Measurements from ENCODE around the gene ARMC7. TPM values are rescaled to one million over a fixed set of nuclear protein-coding genes. Genes with fewer than 3 reads are reported as not detected.

ARMC7 gene
- total and polyA plus RNA-seq, 11 donors, result 3.9 to 7.9 (median 5.2) TPM

GRCh38 chr17:75090871-75091854, 18.6 kb upstream of the ARMC7 start:
- no peak overlapping the region for H3K4me3 ChIP-seq
- DNase-seq, result peak in 2 of 5 donors; percentile 38 to 61
- TF ChIP-seq POLR2A (IDR thresholded peaks at IDR 0.05) (no peak), CTCF (IDR thresholded peaks at IDR 0.05) (no peak)
- peak overlapping the region in 10 of 12 donors; percentile 21 to 70 (median 50) for H3K27ac ChIP-seq
- intact Hi-C loops (cut with DNase I), result no loop called here
- no peaks in the 10 kb centered on the region for H3K36me3 ChIP-seq
- 45 to 54% (median 48%) methylated on average over 15 to 19 of the region's 19 CpGs for WGBS, 4 donors
- H3K4me1 ChIP-seq, result peaks cover 0 to 53% (median 38%) of the 10 kb centered on the region in 12 donors
- no peaks in the 10 kb centered on the region for H3K27me3 ChIP-seq
- H3K9me3 ChIP-seq, result no peaks in the 10 kb centered on the region
- ATAC-seq, result peak in 1 of 4 donors; percentile 1

GRCh38 chr17:75091855-75092327, 17.9 kb upstream of the ARMC7 start:
- H3K4me3 ChIP-seq, result no peak overlapping the region
- peaks cover 0 to 54% (median 39%) of the 10 kb centered on the region in 12 donors for H3K4me1 ChIP-seq
- H3K9me3 ChIP-seq, result no peaks in the 10 kb centered on the region
- peak overlapping the region in 3 of 12 donors; percentile 35 to 70 (median 57) for H3K27ac ChIP-seq
- DNase-seq, result no peak
- no peak for TF ChIP-seq CTCF (IDR thresholded peaks at IDR 0.05)
- no peak for TF ChIP-seq POLR2A (IDR thresholded peaks at IDR 0.05)
- 81 to 93% (median 89%) methylated on average over 10 of the region's 10 CpGs for WGBS, 4 donors
- no peaks in the 10 kb centered on the region for H3K36me3 ChIP-seq
- no peak for ATAC-seq
- intact Hi-C loops (cut with DNase I), result no loop called here
- H3K27me3 ChIP-seq, result no peaks in the 10 kb centered on the region

GRCh38 chr17:75093548-75094158, 16.1 kb upstream of the ARMC7 start:
- Histone ChIP-seq H3K4me1 (peaks cover 0 to 42% (median 24%) of the 10 kb centered on the region in 12 donors), H3K27me3 (no peaks in the 10 kb centered on the region), H3K9me3 (no peaks in the 10 kb centered on the region), H3K36me3 (peaks cover 0 to 8% (median under 1%) of the 10 kb centered on the region in 9 donors), H3K27ac (peak overlapping the region in 1 of 12 donors; percentile 16), H3K4me3 (no peak overlapping the region)
- TF ChIP-seq CTCF (IDR thresholded peaks at IDR 0.05) (no peak), POLR2A (IDR thresholded peaks at IDR 0.05) (no peak)
- DNase-seq (no peak), ATAC-seq (no peak)
- 93 to 96% (median 94%) methylated on average over 14 to 18 of the region's 18 CpGs for WGBS, 4 donors
- intact Hi-C loops (cut with DNase I), result no loop called here

Measured in heart left ventricle (tissue), 16 donors.